Natural killer cell (primary cell): Measurements from ENCODE around the gene DAPK1. TPM values are rescaled to one million over a fixed set of nuclear protein-coding genes. Genes with fewer than 3 reads are reported as not detected.

ENCODE experiments used
- ATAC-seq, 3 donors: fragments of 150-1000 bp in 2 of 3; fragments of 200-7000 bp in 1 of 3; cut with Tn5 transposase; 1 replicate in 1 of 3; 2 replicates in 2 of 3; pipeline ENCODE4 v1.10.0; 2021; ENCODE audit warnings: mild to moderate bottlenecking in 2 of 3, moderate library complexity in 2 of 3
- DNase-seq, 2 donors: peaks; one replicate each; pipeline versions ENCODE4 v3.0.0 to v3.0.0-alpha.2; 2013 to 2021; ENCODE audit warnings: mixed read lengths in 1 of 2
- H3K27ac ChIP-seq: one replicate; pipeline ENCODE4 v1.5.1; 2013; ENCODE audit warnings: mild to moderate bottlenecking, low read length
- H3K27me3 ChIP-seq: one replicate; pipeline ENCODE4 v1.6.1; 2013; ENCODE audit warnings: low read length; ENCODE audit not compliant: control insufficient read depth, insufficient read depth
- H3K36me3 ChIP-seq: one replicate; pipeline ENCODE4 v1.6.1; 2013; ENCODE audit warnings: low read length; ENCODE audit not compliant: control insufficient read depth, insufficient read depth
- H3K4me1 ChIP-seq: one replicate; pipeline ENCODE4 v1.6.1; 2013; ENCODE audit warnings: low read length; ENCODE audit not compliant: control insufficient read depth, insufficient read depth
- H3K4me3 ChIP-seq: one replicate; pipeline ENCODE4 v1.5.1; 2013; ENCODE audit warnings: low read length
- H3K9me3 ChIP-seq: one replicate; pipeline ENCODE4 v1.6.1; 2013; ENCODE audit warnings: low read length; ENCODE audit not compliant: control insufficient read depth, insufficient read depth
- H3K27ac Mint-ChIP-seq, 2 donors: one replicate each; pipeline ENCODE4 v1.8.0; 2022; ENCODE audit warnings: mild to moderate bottlenecking in 2 of 2, mixed read lengths in 2 of 2, moderate library complexity in 1 of 2
- H3K27me3 Mint-ChIP-seq, 2 donors: one replicate each; pipeline ENCODE4 v1.8.0; 2022; ENCODE audit warnings: low read depth in 2 of 2, mixed read lengths in 2 of 2
- H3K36me3 Mint-ChIP-seq: one replicate; pipeline ENCODE4 v1.8.0; 2022; ENCODE audit warnings: mixed read lengths
- H3K4me1 Mint-ChIP-seq, 2 donors: one replicate each; pipeline ENCODE4 v1.8.0; 2022; ENCODE audit warnings: mixed read lengths in 2 of 2
- H3K4me3 Mint-ChIP-seq: one replicate; pipeline ENCODE4 v1.8.0; 2022; ENCODE audit warnings: mild to moderate bottlenecking, moderate library complexity, mixed read lengths
- H3K9me3 Mint-ChIP-seq, 2 donors: one replicate each; pipeline ENCODE4 v1.8.0; 2022; ENCODE audit warnings: mixed read lengths in 2 of 2
- WGBS: methylation state at CpG from one replicate; pipeline ENCODE4 v1.1.7; 2013; ENCODE audit warnings: missing lambda C conversion rate; ENCODE audit not compliant: insufficient coverage; 5-methylcytosine and 5-hydroxymethylcytosine counted together
- intact Hi-C: fragments of 100-400 bp; cut with micrococcal nuclease; formaldehyde crosslinking; loops from one replicate; pipeline ENCODE4 v1.14.2; 2022
- total RNA-seq, 4 donors: library from RNA; stranded (reverse); fragments of 120-200 nt in 1 of 4; gene quantifications; one replicate each; pipeline versions ENCODE4 v1.2.3 to v1.2.4, GENCODE V29; 2013 to 2022
- TF ChIP-seq, protein P1 (sequence below): fragments of 200-600 bp; IDR thresholded peaks from one replicate; pipeline ENCODE4 v1.8.0; 2022; ENCODE audit warnings: antibody characterized with exemption

DAPK1 gene
- total RNA-seq, 3 donors from 2014 or later (not counting 1 experiment from before 2014, with no cell fraction given), result 12.2 to 26.5 (median 22.7) TPM

GRCh38 chr9:87567571-87567970, 69.9 kb downstream of the DAPK1 start:
- intact Hi-C loops, result no loop called here
- WGBS, result 90% methylated on average over 4 of the region's 7 CpGs
- Histone ChIP-seq H3K4me1 (no peaks in the 10 kb centered on the region), H3K9me3 (no peaks in the 10 kb centered on the region), H3K27ac (no peak overlapping the region), H3K4me3 (no peak overlapping the region), H3K36me3 (no peaks in the 10 kb centered on the region), H3K27me3 (no peaks in the 10 kb centered on the region)
- ATAC-seq (no peak), DNase-seq (no peak)
- Mint-ChIP-seq H3K36me3 (no peaks in the 10 kb centered on the region), H3K4me3 (no peak overlapping the region), H3K27me3 (no peaks in the 10 kb centered on the region), H3K27ac (no peak overlapping the region), H3K4me1 (no peaks in the 10 kb centered on the region), H3K9me3 (peaks cover 0 to 2% of the 10 kb centered on the region in 2 donors)
- TF ChIP-seq, protein P1, sequence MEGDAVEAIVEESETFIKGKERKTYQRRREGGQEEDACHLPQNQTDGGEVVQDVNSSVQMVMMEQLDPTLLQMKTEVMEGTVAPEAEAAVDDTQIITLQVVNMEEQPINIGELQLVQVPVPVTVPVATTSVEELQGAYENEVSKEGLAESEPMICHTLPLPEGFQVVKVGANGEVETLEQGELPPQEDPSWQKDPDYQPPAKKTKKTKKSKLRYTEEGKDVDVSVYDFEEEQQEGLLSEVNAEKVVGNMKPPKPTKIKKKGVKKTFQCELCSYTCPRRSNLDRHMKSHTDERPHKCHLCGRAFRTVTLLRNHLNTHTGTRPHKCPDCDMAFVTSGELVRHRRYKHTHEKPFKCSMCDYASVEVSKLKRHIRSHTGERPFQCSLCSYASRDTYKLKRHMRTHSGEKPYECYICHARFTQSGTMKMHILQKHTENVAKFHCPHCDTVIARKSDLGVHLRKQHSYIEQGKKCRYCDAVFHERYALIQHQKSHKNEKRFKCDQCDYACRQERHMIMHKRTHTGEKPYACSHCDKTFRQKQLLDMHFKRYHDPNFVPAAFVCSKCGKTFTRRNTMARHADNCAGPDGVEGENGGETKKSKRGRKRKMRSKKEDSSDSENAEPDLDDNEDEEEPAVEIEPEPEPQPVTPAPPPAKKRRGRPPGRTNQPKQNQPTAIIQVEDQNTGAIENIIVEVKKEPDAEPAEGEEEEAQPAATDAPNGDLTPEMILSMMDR, result no peak

- Mint-ChIP-seq H3K36me3 (no peaks in the 10 kb centered on the region), H3K27ac (no peak overlapping the region), H3K27me3 (no peaks in the 10 kb centered on the region), H3K4me3 (no peak overlapping the region), H3K9me3 (peaks cover 0 to 2% of the 10 kb centered on the region in 2 donors), H3K4me1 (no peaks in the 10 kb centered on the region)
- no peak for ATAC-seq
- 96% methylated on average over 9 of the region's 9 CpGs for WGBS
- Histone ChIP-seq H3K4me1 (no peaks in the 10 kb centered on the region), H3K27me3 (no peaks in the 10 kb centered on the region), H3K4me3 (no peak overlapping the region), H3K27ac (no peak overlapping the region), H3K9me3 (no peaks in the 10 kb centered on the region), H3K36me3 (no peaks in the 10 kb centered on the region)
- intact Hi-C loops, result no loop called here
- TF ChIP-seq, protein P1, result no peak
- no peak for DNase-seq
Measured at GRCh38 chr9:87567983-87568382, 70.3 kb downstream of the DAPK1 start.

- Mint-ChIP-seq H3K27me3 (no peaks in the 10 kb centered on the region), H3K4me3 (no peak overlapping the region)
Measured at GRCh38 chr9:87568401-87568800, 70.7 kb downstream of the DAPK1 start.

More at GRCh38 chr9:87568401-87568800, 70.7 kb downstream of the DAPK1 start:
- Histone ChIP-seq H3K4me1 (no peaks in the 10 kb centered on the region), H3K36me3 (no peaks in the 10 kb centered on the region), H3K27ac (no peak overlapping the region), H3K9me3 (no peaks in the 10 kb centered on the region), H3K4me3 (no peak overlapping the region), H3K27me3 (no peaks in the 10 kb centered on the region)
- no peak overlapping the region for H3K27ac Mint-ChIP-seq
- ATAC-seq (no peak), DNase-seq (no peak)
- peaks cover 0 to 2% of the 10 kb centered on the region in 2 donors for H3K9me3 Mint-ChIP-seq
- no peaks in the 10 kb centered on the region for H3K4me1 Mint-ChIP-seq
- 91% methylated on average over 3 of the region's 3 CpGs for WGBS
- no peaks in the 10 kb centered on the region for H3K36me3 Mint-ChIP-seq
- TF ChIP-seq, protein P1, result no peak
- intact Hi-C loops, result no loop called here
